Measurements from ENCODE around the gene ANXA4. TPM values are rescaled to one million over a fixed set of nuclear protein-coding genes. Genes with fewer than 3 reads are reported as not detected.

ANXA4 gene
- total and polyA plus RNA-seq, 2 of the 13 experiments (the other 11 are each of a cell fraction or from before 2014, with no cell fraction given), result 155 to 168 TPM

DNA sequence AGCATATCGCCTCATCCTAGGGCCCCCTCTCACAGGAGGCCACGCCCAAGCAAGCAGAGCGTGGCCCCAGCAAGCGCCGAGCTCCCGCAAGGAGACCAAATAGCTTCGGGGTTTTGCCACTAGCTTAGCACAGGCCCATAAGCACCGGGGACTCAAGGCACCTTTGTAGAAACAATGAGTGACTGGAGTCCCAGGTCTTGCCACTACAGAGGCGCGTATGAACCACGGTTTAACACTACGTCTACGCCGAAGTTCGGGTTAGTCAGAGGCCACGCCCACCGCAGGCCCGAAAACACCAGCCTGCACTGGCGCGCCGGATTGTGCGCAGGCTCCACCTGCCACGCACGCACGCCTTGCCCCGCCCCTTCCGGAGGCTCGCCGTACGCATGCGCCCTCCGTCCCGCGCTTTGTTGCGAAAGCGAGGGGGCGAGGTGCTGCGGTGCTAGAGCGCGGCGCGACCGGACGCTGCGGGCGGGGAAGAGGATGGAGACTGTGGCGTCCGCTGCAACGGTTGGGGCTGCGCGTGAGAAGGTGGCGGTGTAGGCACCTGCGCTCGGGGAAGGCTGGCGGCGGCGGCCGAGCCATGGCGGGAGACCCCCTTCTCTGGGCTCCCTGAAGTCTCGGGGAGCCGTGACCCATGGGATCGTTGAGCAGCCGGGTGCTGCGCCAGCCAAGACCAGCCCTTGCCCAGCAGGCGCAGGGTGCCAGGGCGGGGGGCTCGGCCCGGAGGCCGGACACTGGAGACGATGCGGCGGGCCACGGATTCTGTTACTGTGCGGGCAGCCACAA, 87.5 kb downstream of the ANXA4 start, which contains the start of gene GMCL1 (continued):
- TF ChIP-seq ZKSCAN5 (CRISPR knock-in tag; IDR thresholded peaks at IDR 0.05) (0 out of 2 replicates have a peak, but pooled peaks have one; percentile 7), ZNF496 (CRISPR knock-in tag; IDR thresholded peaks at IDR 0.05; ENCODE audit: insufficient replicate concordance) (no peak), ZNF674 (CRISPR knock-in tag; IDR thresholded peaks at IDR 0.05; ENCODE audit: low read depth) (peak; percentile 59; the same call in 1 of the 2 replicates), KAT7 (CRISPR knock-in tag; IDR thresholded peaks at IDR 0.05; ENCODE audit: borderline replicate concordance) (peak; percentile 96; the same call in 1 of the 2 replicates), SOX5 (CRISPR knock-in tag; IDR thresholded peaks at IDR 0.05; ENCODE audit: borderline replicate concordance) (peak; percentile 81), ZNF44 (CRISPR knock-in tag; IDR thresholded peaks at IDR 0.05) (peak; percentile 97; the same call in 1 of the 2 replicates), TCF12 (IDR thresholded peaks at IDR 0.05) (no peak), TCF12 (CRISPR knock-in tag; IDR thresholded peaks at IDR 0.05) (0 out of 2 replicates have a peak, but pooled peaks have one; percentile 18), HNRNPK (IDR thresholded peaks at IDR 0.05; ENCODE audit: low read depth, low read length, poor library complexity, severe bottlenecking) (peak; percentile 42), KAT2B (IDR thresholded peaks at IDR 0.05; ENCODE audit: borderline replicate concordance, low read depth, low read length) (no peak), HHEX (CRISPR knock-in tag; IDR thresholded peaks at IDR 0.05) (peak; percentile 54; the same call in 1 of the 2 replicates), ATRX (CRISPR knock-in tag; IDR thresholded peaks at IDR 0.05; ENCODE audit: borderline replicate concordance) (no peak), NFIB (CRISPR knock-in tag; IDR thresholded peaks at IDR 0.05; ENCODE audit: borderline replicate concordance) (no peak), ZNF616 (CRISPR knock-in tag; IDR thresholded peaks at IDR 0.05; ENCODE audit: low read depth) (peak; percentile 74; the same call in 1 of the 2 replicates)
- TF ChIP-seq, protein P1, sequence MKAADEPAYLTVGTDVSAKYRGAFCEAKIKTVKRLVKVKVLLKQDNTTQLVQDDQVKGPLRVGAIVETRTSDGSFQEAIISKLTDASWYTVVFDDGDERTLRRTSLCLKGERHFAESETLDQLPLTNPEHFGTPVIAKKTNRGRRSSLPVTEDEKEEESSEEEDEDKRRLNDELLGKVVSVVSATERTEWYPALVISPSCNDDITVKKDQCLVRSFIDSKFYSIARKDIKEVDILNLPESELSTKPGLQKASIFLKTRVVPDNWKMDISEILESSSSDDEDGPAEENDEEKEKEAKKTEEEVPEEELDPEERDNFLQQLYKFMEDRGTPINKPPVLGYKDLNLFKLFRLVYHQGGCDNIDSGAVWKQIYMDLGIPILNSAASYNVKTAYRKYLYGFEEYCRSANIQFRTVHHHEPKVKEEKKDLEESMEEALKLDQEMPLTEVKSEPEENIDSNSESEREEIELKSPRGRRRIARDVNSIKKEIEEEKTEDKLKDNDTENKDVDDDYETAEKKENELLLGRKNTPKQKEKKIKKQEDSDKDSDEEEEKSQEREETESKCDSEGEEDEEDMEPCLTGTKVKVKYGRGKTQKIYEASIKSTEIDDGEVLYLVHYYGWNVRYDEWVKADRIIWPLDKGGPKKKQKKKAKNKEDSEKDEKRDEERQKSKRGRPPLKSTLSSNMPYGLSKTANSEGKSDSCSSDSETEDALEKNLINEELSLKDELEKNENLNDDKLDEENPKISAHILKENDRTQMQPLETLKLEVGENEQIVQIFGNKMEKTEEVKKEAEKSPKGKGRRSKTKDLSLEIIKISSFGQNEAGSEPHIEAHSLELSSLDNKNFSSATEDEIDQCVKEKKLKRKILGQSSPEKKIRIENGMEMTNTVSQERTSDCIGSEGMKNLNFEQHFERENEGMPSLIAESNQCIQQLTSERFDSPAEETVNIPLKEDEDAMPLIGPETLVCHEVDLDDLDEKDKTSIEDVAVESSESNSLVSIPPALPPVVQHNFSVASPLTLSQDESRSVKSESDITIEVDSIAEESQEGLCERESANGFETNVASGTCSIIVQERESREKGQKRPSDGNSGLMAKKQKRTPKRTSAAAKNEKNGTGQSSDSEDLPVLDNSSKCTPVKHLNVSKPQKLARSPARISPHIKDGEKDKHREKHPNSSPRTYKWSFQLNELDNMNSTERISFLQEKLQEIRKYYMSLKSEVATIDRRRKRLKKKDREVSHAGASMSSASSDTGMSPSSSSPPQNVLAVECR (CRISPR knock-in tag; IDR thresholded peaks at IDR 0.05; ENCODE audit: borderline replicate concordance), result peak; percentile 100
- TF ChIP-seq, protein P2, sequence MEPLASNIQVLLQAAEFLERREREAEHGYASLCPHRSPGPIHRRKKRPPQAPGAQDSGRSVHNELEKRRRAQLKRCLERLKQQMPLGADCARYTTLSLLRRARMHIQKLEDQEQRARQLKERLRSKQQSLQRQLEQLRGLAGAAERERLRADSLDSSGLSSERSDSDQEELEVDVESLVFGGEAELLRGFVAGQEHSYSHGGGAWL (CRISPR knock-in tag; IDR thresholded peaks at IDR 0.05), result peak; percentile 88
- TF ChIP-seq, protein P3, sequence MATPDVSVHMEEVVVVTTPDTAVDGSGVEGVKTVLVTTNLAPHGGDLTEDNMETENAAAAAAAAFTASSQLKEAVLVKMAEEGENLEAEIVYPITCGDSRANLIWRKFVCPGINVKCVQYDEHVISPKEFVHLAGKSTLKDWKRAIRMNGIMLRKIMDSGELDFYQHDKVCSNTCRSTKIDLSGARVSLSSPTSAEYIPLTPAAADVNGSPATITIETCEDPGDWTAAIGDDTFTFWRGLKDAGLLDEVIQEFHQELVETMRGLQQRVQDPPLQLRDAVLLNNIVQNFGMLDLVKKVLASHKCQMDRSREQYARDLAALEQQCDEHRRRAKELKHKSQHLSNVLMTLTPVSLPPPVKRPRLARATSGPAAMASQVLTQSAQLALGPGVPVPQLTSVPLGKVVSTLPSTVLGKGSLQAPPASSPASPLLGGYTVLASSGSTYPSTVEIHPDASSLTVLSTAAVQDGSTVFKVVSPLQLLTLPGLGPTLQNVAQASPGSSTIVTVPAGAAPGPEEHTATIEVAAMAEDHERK (CRISPR knock-in tag; IDR thresholded peaks at IDR 0.05; ENCODE audit: low read depth), result peak; percentile 96
- TF ChIP-seq, protein P4, sequence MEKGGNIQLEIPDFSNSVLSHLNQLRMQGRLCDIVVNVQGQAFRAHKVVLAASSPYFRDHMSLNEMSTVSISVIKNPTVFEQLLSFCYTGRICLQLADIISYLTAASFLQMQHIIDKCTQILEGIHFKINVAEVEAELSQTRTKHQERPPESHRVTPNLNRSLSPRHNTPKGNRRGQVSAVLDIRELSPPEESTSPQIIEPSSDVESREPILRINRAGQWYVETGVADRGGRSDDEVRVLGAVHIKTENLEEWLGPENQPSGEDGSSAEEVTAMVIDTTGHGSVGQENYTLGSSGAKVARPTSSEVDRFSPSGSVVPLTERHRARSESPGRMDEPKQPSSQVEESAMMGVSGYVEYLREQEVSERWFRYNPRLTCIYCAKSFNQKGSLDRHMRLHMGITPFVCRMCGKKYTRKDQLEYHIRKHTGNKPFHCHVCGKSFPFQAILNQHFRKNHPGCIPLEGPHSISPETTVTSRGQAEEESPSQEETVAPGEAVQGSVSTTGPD (CRISPR knock-in tag; IDR thresholded peaks at IDR 0.05), result no peak
- TF ChIP-seq, protein P5, sequence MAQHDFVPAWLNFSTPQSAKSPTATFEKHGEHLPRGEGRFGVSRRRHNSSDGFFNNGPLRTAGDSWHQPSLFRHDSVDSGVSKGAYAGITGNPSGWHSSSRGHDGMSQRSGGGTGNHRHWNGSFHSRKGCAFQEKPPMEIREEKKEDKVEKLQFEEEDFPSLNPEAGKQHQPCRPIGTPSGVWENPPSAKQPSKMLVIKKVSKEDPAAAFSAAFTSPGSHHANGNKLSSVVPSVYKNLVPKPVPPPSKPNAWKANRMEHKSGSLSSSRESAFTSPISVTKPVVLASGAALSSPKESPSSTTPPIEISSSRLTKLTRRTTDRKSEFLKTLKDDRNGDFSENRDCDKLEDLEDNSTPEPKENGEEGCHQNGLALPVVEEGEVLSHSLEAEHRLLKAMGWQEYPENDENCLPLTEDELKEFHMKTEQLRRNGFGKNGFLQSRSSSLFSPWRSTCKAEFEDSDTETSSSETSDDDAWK (CRISPR knock-in tag; IDR thresholded peaks at IDR 0.05), result no peak

Data from HepG2 (cell line).